Endothelial cell of umbilical vein (primary cell): ENCODE results near the gene INPP5A.

Source experiments
- CTCF ChIP-seq, 2 donors: IDR thresholded peaks; 1 replicate in 1 of 2; 2 replicates in 1 of 2; pipeline ENCODE4 v1.5.1; 2011; ENCODE audit warnings: low read length in 2 of 2, mild to moderate bottlenecking in 2 of 2, moderate library complexity in 2 of 2, control low read depth in 1 of 2, inconsistent platforms in 1 of 2, low read depth in 1 of 2; ENCODE audit not compliant: insufficient read depth in 1 of 2; ENCODE audit errors: extremely low read depth in 1 of 2
- EZH2 ChIP-seq: IDR thresholded peaks from 2 replicates; pipeline ENCODE4 v1.6.1; 2012; ENCODE audit warnings: borderline replicate concordance, low read depth, mild to moderate bottlenecking, moderate library complexity, low read length, inconsistent platforms; ENCODE audit not compliant: severe bottlenecking
- POLR2A ChIP-seq: IDR thresholded peaks from 2 replicates; pipeline ENCODE4 v1.6.1; 2012; ENCODE audit warnings: low read depth, mild to moderate bottlenecking, control low read depth, low read length
- POLR2AphosphoS5 ChIP-seq: IDR thresholded peaks from 2 replicates; pipeline ENCODE4 v1.6.1; 2012; ENCODE audit warnings: low read depth, mild to moderate bottlenecking, control low read depth, low read length, moderate library complexity; ENCODE audit not compliant: insufficient read depth

- TF ChIP-seq CTCF (IDR thresholded peaks at IDR 0.05; ENCODE audit: extremely low read depth in 1 of 2, insufficient read depth in 1 of 2, low read depth in 1 of 2, low read length in 2 of 2) (no peak), POLR2A (no peak), EZH2 (no peak), POLR2AphosphoS5 (no peak)
These were observed 77.1 kb downstream of the INPP5A start for GRCh38 chr10:132614431-132615340.
